T-helper 9 cell (primary cell): ENCODE data around the gene AADACL2.
"Not testable (repeated sequence)": the region's sequence is repeated elsewhere in the genome, so short reads cannot be mapped to it uniquely, and the experiment has no call there.

ENCODE experiments used
- DNase-seq: peaks from one replicate; pipeline ENCODE4 v3.0.0-alpha.2; 2020

The AADACL2 gene

DNA sequence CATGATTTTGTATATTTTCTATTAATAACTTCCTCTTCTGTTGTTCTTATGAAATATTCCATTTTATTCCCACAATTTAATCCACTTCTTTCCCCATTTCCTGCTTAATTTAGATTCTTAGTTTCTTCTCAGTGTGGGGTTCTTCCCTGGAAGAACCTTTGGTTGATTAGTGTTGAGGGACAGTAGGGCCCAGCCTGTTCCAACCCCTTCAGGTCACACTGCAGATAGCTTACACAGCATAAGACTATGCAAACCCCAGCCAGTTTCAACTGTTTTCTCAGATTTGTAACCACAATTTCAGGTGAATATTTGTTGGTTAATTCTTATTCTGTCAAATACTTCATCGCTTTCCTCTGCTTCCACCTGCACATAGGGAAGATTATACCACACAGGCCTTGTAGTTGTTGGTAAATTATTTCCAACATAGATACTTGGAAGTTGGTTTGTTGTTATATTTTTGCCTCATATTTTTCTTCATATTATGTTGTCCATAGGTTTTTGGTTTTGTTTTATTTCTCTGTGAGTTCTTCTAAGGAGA, 34.7 kb downstream of the AADACL2 start:
- DNase-seq = no peak

DNA sequence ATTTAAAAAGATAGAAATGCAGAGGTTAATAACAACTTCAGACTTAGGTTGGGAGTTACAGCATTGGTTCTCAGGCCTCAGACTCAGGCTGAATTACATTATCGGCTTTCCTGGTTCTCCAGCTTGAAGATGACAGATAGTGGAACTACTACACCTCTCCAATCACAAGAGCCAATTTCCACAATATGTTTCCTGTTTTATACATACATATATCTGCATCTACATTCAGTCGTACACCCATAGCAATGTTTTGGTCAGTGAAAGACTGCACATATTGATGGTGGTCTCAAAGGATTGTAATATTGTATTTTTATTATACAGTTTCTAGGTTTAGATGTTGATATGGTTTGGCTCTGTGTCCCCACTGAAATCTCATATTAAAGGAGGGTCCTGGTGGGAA, 35.4 kb downstream of the AADACL2 start:
- DNase-seq = no peak

DNA sequence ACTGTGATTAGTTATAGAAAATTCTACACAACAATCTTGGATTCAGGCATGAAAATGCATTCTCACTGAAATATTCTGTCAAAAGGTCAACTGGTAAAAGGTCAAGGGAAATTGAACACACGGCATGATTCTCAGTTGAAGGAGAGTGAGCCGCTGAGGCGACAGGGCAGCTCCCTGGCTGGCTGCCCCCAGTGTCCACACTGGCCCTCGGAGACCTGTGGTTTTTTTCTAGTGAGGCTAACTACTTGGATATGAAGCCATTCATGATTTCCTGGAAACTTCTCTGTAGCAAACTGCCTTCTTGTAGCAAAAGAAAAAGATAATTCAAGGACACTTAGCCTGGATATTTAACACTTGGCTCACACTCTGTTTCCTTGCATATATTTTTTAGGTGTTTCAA, 37.2 kb downstream of the AADACL2 start:
- DNase-seq = no peak

- no peak for DNase-seq
Observed at GRCh38 chr3:151772825-151773480, 39.2 kb downstream of the AADACL2 start.

DNA sequence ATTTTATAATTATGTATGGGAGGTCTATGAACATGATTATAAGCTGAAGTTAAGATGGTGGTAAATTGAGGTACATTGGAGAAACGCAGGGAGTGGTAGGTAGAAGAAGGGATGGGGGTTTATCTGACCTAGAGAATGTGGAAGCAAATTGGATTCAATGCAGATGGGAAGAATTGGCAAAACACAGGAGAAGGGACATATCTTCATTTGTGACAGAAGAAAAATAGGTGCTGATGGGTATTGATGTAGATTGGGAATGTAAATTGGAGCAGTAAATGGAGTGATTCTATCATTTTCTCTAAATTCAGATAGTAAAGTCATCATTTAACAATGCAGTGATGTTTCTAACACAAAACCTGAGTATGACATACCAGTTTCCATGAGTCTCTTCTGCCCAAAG, 40.5 kb downstream of the AADACL2 start:
- DNase-seq = no peak

DNA sequence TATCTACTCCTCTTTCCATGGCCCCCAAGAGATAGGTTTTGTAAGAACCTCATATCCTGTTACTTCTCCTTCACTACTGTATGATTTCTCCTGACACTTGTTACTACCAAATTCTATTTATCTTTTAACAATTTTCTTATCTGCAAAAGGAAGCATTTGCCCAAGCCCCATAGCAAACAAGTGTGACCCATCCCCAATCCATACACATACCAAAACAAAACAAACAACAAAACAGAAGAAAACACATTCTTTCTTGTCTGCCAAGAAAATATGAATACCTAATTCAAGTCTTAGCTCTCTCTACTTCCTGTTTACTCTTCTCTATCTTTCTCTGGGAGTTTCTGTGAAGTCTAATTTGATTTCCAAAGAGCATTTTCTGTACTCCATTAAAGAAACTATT, 41.2 kb downstream of the AADACL2 start:
- DNase-seq = no peak

DNA sequence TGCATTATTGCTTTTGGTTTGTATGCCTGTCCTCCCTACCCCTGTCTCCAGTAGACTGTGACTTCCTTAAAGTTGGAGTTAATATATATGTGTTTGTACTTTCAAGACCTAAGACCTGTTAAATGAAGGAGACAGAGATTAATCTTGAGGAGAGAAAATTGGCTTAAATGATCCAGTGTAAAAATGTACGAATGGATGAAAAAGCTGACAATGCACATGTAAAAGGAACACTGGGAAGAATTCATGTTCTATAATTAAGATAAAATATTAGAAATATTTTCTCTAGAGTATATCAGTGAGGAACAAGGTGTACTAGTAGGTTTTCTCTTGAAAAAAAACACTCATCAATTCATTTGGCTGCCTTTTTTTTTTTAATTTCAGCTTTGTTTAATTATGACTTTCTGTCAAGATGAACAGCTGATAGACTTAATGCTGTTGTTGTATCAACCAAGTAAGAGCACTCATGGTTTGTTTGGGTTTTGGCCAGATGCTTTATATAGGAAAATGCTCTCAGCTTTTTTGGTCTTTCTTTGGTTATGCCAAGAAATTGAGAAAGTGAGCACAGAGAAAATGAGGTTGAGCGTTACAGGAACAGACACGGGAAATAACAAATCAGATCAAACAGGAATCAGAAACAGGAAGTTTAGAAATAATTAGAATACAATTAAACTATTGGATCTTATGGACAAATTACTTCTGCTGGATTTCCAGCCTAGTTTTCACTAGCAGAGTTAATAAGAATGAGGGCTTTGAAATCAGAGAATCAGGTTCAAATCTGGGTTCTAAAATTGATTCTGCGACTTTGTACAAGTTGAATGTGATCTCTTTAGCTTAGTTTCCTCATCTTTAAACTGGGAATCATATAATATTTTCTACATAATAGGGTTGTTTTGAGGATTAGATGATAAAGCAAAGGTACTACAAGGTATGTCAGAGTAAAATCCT, 41.9 kb downstream of the AADACL2 start:
- no peak for DNase-seq

- no peak for DNase-seq
Observed at GRCh38 chr3:151776259-151776740, 42.6 kb downstream of the AADACL2 start.

GRCh38 chr3:151777880-151778279, 44.2 kb downstream of the AADACL2 start:
- no peak for DNase-seq

DNA sequence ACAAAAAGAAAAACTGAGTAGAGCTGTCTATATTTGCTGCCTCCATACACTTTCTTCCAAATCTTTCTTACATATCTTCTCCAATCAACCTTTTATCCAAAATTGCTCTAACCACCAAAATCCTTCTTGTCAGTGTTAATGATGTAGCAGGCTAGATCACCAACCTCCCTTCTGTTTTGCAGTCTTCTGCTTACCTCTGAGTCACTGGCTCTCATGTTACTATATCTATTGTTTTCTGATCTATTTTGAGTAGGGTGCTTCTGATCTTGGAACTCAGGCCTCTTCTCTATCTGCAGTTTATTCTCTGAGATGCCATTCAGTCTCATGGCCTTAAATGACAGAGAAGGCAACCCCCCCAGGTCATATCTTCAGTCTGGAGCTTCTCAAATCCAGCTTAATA, 53.9 kb downstream of the AADACL2 start:
- no peak for DNase-seq

GRCh38 chr3:151788401-151788800, 54.7 kb downstream of the AADACL2 start:
- no peak for DNase-seq

- no peak for DNase-seq
Observed at GRCh38 chr3:151789853-151790463, 56.2 kb downstream of the AADACL2 start.

GRCh38 chr3:151790763-151791162, 57.0 kb downstream of the AADACL2 start:
- not testable (repeated sequence) for DNase-seq

- no peak for DNase-seq
Observed at GRCh38 chr3:151792411-151792810, 58.7 kb downstream of the AADACL2 start.

DNA sequence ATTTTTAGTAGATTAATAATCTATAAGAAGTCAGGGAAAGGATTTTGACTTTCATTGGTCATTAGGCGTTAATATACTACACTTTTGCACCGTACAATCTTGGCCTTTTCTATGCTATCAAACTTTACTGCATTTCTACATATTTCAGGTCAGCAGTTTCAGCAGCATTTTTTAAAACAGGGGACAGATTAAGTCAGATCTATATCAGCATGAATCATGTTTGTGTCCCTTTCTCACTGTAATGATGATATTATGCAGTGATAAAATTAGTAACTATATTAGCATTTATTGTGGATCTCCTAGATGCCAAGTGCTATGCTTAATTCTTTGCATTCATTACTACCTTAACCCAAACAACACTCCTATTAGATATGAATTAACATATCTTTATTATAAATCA, 59.9 kb downstream of the AADACL2 start:
- no peak for DNase-seq

GRCh38 chr3:151794080-151794479, 60.4 kb downstream of the AADACL2 start:
- no peak for DNase-seq

- DNase-seq = no peak
Observed at GRCh38 chr3:151795276-151795675, 61.5 kb downstream of the AADACL2 start.

DNA sequence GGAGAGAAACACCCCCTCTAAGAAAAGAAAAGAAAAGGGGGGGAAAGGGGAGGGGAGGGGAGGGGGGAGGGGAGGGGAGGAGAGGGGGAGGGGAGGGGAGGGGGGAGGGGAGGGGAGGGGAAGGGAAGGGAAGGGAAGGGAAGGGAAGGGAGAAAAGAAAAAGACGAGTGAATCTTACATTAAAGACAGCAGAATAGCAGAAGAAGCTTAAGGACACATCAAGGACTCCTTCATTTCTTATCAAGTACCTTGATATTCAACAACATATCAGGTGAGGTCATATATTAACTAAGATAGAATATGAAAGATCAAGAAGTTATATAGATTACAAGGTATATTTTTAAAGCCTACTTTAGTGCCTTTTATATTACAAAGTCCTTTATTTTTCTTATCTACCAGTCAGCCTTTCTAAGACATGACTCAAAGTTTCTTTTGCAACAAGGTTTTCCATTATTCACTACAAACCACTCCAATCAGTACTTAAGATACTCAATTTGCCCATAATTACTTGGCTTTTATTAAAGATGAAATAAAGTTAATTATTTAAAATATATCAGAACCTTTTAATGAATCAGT, 62.5 kb downstream of the AADACL2 start:
- DNase-seq = no peak

DNA sequence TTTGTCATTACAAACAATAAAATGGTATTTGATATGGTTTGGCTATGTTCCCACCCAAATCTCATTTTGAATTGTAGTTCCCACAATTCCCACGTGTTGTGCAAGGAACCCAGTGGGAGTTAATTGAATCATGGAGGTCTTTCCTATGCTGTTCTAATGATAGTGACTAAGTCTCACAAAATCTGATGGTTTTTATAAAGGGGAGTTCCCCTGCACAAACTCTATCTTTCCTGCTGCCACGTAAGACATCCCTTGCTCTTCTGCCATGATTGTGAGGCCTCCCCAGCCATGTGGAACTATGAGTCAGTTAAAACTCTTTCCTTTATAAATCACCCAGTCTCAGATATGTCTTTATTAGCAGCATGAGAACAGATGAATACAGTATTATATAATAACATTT, 64.7 kb downstream of the AADACL2 start:
- DNase-seq = no peak

DNA sequence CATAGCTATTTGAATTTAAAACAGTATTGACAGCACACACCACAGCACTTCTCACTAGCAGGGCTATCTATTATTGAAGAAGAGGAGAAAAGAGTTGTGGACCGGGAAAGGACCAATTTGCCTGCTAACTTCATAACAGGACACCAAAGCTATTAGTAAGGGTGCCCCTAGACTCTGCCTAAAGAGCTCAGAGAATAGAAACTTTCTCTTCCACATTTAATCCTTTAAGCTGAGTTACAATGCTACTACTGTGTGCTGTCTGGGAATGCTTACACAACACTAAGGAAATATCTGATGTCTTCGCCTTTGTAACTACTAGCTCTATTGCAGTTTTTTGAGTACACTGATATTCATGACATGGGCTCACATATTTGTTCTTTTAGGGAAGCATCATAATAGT, 66.7 kb downstream of the AADACL2 start:
- no peak for DNase-seq

DNA sequence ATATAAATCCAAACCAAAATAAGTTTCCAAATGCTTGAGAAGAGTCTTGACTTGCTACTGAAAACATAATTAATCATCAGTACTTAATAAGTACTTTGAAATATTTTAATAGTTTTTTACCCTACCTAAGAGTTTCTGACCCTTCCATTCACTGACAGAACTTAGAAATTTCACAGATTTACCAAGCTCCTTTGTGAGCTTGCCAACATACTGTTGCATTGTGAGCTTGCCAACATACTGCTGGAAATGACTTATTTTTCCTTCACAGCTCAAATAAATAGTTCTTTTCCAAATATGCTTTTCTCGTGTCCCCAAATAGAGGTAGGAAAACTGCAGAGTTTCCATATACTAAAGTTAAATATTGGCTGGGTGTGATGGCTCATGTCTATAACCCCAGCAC, 70.5 kb downstream of the AADACL2 start:
- DNase-seq = no peak

GRCh38 chr3:151806838-151807237, 73.1 kb downstream of the AADACL2 start:
- no peak for DNase-seq
